HG03571 (cell line): ENCODE data around the gene CSNK2A1.
"Not testable (repeated sequence)": the region's sequence is repeated elsewhere in the genome, so short reads cannot be mapped to it uniquely, and the experiment has no call there.

ENCODE experiments used
- ATAC-seq: cut with Tn5 transposase; IDR thresholded peaks from one replicate; pipeline ENCODE4 v1.9.1; 2021; ENCODE audit not compliant: unreplicated experiment

Gene CSNK2A1

GRCh38 chr20:536426-537010, 7.1 kb downstream of the CSNK2A1 start:
- ATAC-seq: no peak

DNA sequence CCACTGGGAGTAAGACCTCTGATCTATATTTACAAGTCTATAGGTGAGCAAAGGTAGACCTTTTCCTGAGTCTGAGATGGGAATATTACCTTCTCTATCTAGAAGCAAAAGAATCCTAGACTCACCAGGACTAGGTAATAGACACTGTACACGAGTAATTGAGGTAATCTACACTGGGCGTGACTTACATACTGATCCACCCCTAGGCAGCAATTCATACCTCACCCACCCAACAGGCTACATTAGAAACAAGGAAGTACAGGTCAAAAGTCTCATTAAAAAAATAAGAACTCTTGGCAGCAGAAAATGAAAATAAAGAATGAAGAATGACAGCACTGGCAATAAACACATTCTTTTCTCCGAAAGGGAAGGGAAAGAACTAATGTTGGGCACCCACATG, 7.6 kb downstream of the CSNK2A1 start:
- no peak for ATAC-seq

GRCh38 chr20:533526-533925, 10.1 kb downstream of the CSNK2A1 start:
- no peak for ATAC-seq

DNA sequence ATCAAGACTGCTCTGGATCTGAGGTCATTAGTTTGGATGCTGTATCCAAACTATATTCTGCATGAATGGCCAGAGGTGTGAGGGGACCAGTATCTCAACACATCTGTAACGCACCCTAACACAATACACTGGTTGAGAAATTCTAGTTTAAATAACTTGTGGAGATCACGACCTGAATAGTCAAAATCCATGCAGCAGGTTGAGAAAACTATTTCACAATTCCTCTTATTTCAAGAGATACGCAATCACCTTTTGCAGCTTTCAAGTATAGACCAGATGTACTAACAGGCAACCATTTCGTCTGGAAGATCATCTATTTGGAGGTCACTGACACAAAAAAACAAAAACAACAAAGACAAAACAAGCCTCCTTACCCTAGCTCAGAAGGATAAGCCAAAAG, 11.1 kb downstream of the CSNK2A1 start:
- no peak for ATAC-seq

- no peak for ATAC-seq
Observed at GRCh38 chr20:531608-532007, 12.0 kb downstream of the CSNK2A1 start.

DNA sequence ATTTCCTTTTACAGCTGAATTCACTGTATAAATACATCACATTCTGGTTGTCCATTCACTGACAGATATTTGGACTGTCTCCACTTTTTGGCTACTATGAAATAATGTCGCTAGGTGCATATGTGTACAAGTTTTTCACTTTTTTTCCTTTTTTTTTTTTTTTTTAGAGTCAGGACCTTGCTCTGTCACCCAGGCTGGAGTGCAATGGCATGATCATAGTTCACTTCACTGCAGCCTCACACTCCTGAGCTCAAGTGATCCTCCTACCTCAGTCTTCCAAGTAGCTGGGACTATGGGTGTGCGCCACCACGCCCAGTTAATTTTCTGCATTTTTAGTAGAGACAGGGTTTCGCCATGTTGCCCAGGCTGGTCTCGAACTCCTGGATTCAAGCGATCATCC, 13.3 kb downstream of the CSNK2A1 start:
- no peak for ATAC-seq

DNA sequence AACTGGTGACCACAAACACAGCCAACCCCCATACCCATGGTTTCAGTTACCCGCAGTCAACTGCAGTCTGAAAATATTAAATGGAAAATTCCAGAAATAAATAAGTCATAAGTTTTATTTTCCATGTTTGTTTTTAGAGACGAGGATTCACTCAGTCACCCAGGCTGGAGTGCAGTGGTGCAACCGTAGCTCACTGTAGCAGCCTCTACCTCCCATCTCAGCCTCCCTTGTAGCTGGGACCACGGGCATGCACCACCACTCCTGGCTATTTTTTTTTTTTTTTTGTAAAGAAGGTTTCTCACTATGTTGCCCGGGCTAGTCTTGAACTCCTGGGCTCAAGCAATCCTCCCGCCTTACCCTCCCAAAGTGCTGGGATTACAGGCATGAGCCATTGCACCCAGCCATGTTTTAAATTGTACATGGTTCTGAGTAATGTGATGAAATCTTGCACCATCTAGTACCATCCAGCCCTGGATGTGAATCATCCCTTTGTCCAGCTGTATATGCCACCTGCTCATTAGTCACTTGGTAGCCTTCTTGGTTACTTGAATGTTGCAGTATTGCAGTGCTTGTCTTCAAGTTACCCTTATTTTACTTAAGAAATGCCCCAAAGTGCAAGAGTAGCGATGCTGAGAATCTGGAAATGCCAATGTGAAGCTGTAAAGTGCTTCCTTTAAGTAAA, 14.5 kb downstream of the CSNK2A1 start:
- no peak for ATAC-seq

- ATAC-seq: no peak
Observed at GRCh38 chr20:527571-527886, 16.1 kb downstream of the CSNK2A1 start.

GRCh38 chr20:521860-522259, 21.7 kb downstream of the CSNK2A1 start:
- ATAC-seq: no peak

- ATAC-seq: no peak
Observed at GRCh38 chr20:519999-520398, 23.6 kb downstream of the CSNK2A1 start.

- ATAC-seq: no peak
Observed at GRCh38 chr20:517221-517620, 26.4 kb downstream of the CSNK2A1 start.

DNA sequence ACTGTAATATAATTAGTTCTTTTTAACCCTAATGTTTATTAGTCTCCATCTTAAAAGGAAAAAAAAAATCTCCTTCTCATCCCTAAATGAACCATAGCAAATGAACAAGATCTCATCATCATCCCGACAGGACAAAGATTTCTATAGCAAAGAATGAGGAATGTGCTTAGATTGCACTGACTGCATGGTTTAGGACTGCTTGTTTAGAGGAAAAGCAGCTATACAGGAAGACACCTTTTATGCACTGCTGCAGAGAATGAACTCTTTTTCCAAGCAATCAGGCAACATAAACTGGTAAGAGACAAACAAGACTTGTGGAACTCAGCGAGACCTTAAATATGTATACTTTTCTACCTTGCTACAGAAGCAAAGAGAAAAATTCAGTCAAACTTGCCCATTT, 26.8 kb downstream of the CSNK2A1 start:
- ATAC-seq: no peak

DNA sequence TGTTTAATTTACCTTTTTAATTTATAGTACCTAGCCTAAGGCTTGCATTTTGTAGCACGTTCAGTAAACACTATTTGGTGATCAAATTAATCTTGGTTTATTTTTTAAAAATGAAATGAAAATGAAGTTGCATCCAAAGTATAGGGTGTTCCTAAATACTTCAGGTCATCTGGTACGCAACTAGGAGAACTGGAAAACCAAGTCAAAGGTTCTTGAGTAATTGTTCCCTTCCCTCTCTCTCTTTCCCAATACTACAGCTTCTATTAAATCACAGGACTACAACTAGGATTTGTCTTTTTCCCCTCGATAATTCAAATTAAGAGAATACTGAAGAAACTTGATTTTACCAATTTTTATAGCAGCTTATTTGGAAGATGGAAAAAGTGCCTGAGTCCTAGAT, 27.9 kb downstream of the CSNK2A1 start:
- ATAC-seq: no peak

GRCh38 chr20:513429-513828, 30.2 kb downstream of the CSNK2A1 start:
- no peak for ATAC-seq

GRCh38 chr20:510328-511057, 33.1 kb downstream of the CSNK2A1 start:
- not testable (repeated sequence) for ATAC-seq

DNA sequence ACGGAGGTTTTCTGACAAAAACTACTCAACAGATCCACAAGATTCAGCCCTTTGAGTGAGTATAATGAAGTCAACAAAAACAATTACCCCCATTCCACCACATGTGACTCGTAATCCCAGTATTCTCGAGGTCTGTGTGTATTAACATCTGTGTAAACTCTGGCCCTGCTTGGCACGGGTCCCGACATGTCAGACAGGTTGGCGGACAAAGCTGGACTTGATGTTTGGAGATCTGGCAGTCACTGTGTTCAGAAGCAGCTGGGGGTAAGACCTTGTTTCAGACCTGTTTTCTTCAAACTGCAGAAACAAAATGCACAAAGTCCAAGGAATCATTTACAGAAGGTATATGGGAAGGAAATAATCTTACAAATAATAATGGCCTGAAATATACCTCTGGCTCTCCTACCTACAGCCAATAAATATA, 35.2 kb downstream of the CSNK2A1 start:
- ATAC-seq: not testable (repeated sequence)

DNA sequence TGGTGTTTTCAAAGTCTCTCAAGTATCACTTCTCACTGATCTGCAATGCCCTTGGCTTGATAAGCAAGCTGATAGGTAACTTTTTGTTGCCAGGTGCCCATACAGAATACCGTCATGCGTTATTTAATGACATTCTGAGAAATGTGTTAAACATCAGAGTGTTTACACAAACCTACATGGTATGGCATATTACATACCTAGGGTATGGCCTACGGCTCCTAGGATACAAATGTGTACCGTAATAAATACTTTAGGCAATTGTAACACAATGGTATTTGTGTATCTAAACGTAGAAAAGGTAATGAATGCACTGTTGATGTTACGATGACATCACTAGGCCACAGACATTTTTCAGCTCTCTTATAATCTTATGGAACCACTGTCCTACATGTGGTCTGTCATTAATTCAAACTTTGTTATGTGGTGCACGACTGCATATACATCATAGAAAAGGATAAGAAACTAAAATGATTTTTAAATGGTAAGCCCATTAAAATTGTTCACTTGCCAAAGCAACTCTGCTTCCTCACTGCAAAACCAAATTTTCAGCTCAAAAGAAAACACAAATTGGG, 35.7 kb downstream of the CSNK2A1 start:
- no peak for ATAC-seq

GRCh38 chr20:507006-507758, 36.4 kb downstream of the CSNK2A1 start:
- no peak for ATAC-seq

- no peak for ATAC-seq
Observed at GRCh38 chr20:504632-505075, 38.9 kb downstream of the CSNK2A1 start.

DNA sequence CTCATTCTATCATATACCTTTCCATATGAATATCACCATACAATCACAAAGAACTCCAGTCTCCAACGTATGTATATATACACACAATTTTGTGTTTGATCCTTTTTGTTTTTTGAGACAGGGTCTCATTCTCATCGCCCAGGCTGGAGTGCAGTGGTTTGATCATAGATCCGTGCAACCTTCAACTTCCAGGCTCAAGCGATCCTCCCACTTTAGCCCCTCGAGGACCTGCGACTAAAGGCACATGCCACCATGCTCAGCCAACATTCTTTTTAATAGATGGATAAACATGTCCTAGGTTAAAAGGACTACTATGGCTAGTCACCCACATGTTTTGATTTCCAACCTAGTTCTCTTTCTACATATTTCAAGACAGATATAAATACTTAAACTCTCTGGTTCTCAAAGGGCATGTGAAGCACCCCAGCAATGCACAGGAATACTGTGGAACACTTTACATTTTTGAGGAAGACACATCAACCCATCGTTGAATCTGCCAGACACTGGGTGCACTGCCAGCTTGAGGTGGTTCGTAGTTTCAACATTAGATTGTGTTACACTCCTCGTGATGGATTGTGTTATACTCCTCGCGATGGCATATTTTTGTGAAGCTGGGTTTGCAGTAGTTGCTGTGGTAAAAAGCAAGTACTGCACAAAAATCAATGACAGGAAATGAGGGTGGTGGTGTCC, 40.4 kb downstream of the CSNK2A1 start:
- no peak for ATAC-seq

DNA sequence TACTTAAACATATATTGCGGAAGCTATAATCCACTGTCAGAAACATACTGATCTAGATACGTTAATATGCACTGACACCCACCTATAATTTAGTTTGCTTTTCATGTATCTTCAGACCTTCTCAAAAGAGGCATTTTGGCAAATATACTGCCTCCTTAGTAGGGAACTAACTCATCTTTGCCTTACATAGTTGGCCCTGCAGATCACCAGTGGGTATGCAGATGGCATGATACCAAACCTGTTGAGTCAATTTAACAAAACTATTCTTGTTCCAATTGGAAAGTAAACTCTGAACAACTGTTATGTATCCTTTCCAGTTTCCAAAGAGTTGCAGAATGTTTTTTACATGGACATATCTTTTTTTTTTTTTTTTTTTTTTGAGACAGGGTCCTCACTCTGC, 45.6 kb downstream of the CSNK2A1 start:
- no peak for ATAC-seq
